IMR-90 (cell line): Measurements from ENCODE around the gene PDZD8. TPM values are rescaled to one million over a fixed set of nuclear protein-coding genes. Genes with fewer than 3 reads are reported as not detected.

Experiments
- ATAC-seq: fragments of 200-7000 bp; cut with Tn5 transposase; 2 replicates; pipeline ENCODE4 v1.9.1; 2020; ENCODE audit warnings: low read depth, mild to moderate bottlenecking, moderate library complexity
- BruUV-seq: library from RNA; stranded (reverse); fragments of 400-500 nt; replicated peaks from 2 replicates; lab custom pipeline; 2021; lab: Mats Ljungman, UMichigan
- CTCF ChIA-PET: fragments of 300-600 bp; formaldehyde crosslinking; extraction: SDS; loops from one replicate; lab custom pipeline; 2021; ENCODE audit warnings: antibody characterized with exemption; lab: Yijun Ruan, JAX
- POLR2A ChIA-PET: fragments of 300-600 bp; sonication (Branson Sonifier 250); formaldehyde crosslinking; loops from one replicate; lab custom pipeline; 2022; ENCODE audit warnings: antibody characterized with exemption; ENCODE audit not compliant: unreplicated experiment; lab: Charles Lee
- DNase-seq: peaks from one replicate; pipeline ENCODE4 v3.0.0; 2013
- H2AFZ ChIP-seq: replicated peaks from 2 replicates; pipeline ENCODE3; 2013; ENCODE audit warnings: low read length, mild to moderate bottlenecking; ENCODE audit not compliant: poor library complexity
- H2AK5ac ChIP-seq: 2 replicates; pipeline ENCODE4 v1.6.1; 2013; ENCODE audit warnings: low read depth, low read length, inconsistent platforms
- H2AK9ac ChIP-seq: replicated peaks from 2 replicates; pipeline ENCODE3; 2013; ENCODE audit warnings: mild to moderate bottlenecking, low read depth, low read length, moderate library complexity; ENCODE audit not compliant: poor library complexity
- H2BK120ac ChIP-seq: 2 replicates; pipeline ENCODE4 v1.6.1; 2013; ENCODE audit warnings: low read depth, low read length, inconsistent platforms
- H2BK15ac ChIP-seq: 3 replicates; pipeline ENCODE4 v1.6.1; 2013; ENCODE audit warnings: low read depth, low read length, inconsistent platforms
- H2BK20ac ChIP-seq: 2 replicates; pipeline ENCODE4 v1.6.1; 2013; ENCODE audit warnings: low read depth, mild to moderate bottlenecking, inconsistent platforms, low read length, moderate library complexity
- H2BK5ac ChIP-seq: 2 replicates; pipeline ENCODE4 v1.6.1; 2013; ENCODE audit warnings: mild to moderate bottlenecking, low read depth, low read length, inconsistent platforms; ENCODE audit not compliant: poor library complexity, severe bottlenecking
- H3K14ac ChIP-seq: replicated peaks from 2 replicates; pipeline ENCODE4 v1.6.1; 2013; ENCODE audit warnings: low read depth, low read length, inconsistent platforms
- H3K18ac ChIP-seq: 2 replicates; pipeline ENCODE4 v1.6.1; 2013; ENCODE audit warnings: low read depth, low read length, control low read depth
- H3K23ac ChIP-seq: 2 replicates; pipeline ENCODE4 v1.6.1; 2013; ENCODE audit warnings: low read depth, low read length, inconsistent platforms
- H3K27ac ChIP-seq: 2 replicates; pipeline ENCODE4 v1.5.1; 2013; ENCODE audit warnings: mild to moderate bottlenecking, control low read depth, low read length; ENCODE audit not compliant: insufficient read depth
- H3K27me3 ChIP-seq: 2 replicates; pipeline ENCODE4 v1.6.1; 2013; ENCODE audit warnings: low read length; ENCODE audit not compliant: control insufficient read depth, insufficient read depth
- H3K36me3 ChIP-seq: 2 replicates; pipeline ENCODE4 v1.6.1; 2013; ENCODE audit warnings: low read length, mixed read lengths; ENCODE audit not compliant: control insufficient read depth, insufficient read depth
- H3K4ac ChIP-seq: 2 replicates; pipeline ENCODE4 v1.6.1; 2013; ENCODE audit warnings: low read depth, low read length, inconsistent platforms
- H3K4me1 ChIP-seq: 2 replicates; pipeline ENCODE4 v1.6.1; 2013; ENCODE audit warnings: low read length, mixed read lengths; ENCODE audit not compliant: control insufficient read depth, insufficient read depth
- H3K4me2 ChIP-seq: 2 replicates; pipeline ENCODE4 v1.6.1; 2013; ENCODE audit warnings: low read depth, mild to moderate bottlenecking, control low read depth, low read length, moderate library complexity
- H3K4me3 ChIP-seq: 2 replicates; pipeline ENCODE4 v1.5.1; 2013; ENCODE audit warnings: low read depth, mild to moderate bottlenecking, control low read depth, low read length, moderate library complexity; ENCODE audit not compliant: insufficient read depth
- H3K56ac ChIP-seq: 2 replicates; pipeline ENCODE4 v1.6.1; 2013; ENCODE audit warnings: low read length, inconsistent platforms; ENCODE audit not compliant: insufficient read depth; ENCODE audit errors: extremely low read depth
- H3K79me1 ChIP-seq, 2 experiments: 2 replicates each; pipeline ENCODE4 v1.6.1; 2013; ENCODE audit warnings: low read length in 2 of 2, inconsistent platforms in 1 of 2, low read depth in 1 of 2
- H3K9ac ChIP-seq: 2 replicates; pipeline ENCODE4 v1.6.1; 2013; ENCODE audit warnings: low read depth, low read length, control low read depth
- H3K9me1 ChIP-seq: 2 replicates; pipeline ENCODE4 v1.6.1; 2013; ENCODE audit warnings: low read length, inconsistent platforms; ENCODE audit not compliant: insufficient read depth
- H3K9me3 ChIP-seq: 2 replicates; pipeline ENCODE4 v1.6.1; 2013; ENCODE audit warnings: low read length; ENCODE audit not compliant: control insufficient read depth, insufficient read depth
- H4K20me1 ChIP-seq: 2 replicates; pipeline ENCODE4 v1.6.1; 2013; ENCODE audit warnings: low read length, inconsistent platforms; ENCODE audit not compliant: insufficient read depth
- H4K5ac ChIP-seq: 2 replicates; pipeline ENCODE4 v1.6.1; 2013; ENCODE audit warnings: mild to moderate bottlenecking, low read depth, low read length, control low read depth
- H4K8ac ChIP-seq, 2 experiments: 2 replicates each; pipeline ENCODE4 v1.6.1; 2013; ENCODE audit warnings: low read depth in 2 of 2, low read length in 2 of 2, control low read depth in 1 of 2, inconsistent platforms in 1 of 2
- H4K91ac ChIP-seq: 2 replicates; pipeline ENCODE4 v1.6.1; 2013; ENCODE audit warnings: low read depth, low read length, inconsistent platforms; ENCODE audit not compliant: insufficient read depth
- BHLHE40 ChIP-seq: fragments of 150-350 bp; IDR thresholded peaks from 2 replicates; pipeline ENCODE4 v1.6.1; 2016; ENCODE audit warnings: mild to moderate bottlenecking, low read depth, low read length
- CEBPB ChIP-seq: IDR thresholded peaks from 2 replicates; pipeline ENCODE4 v1.6.1; 2012; ENCODE audit warnings: low read depth, low read length, improper control_type of control experiment
- CHD1 ChIP-seq: IDR thresholded peaks from 2 replicates; pipeline ENCODE4 v1.6.1; 2012; ENCODE audit warnings: low read depth, low read length, improper control_type of control experiment
- ELK1 ChIP-seq: fragments of 150-350 bp; IDR thresholded peaks from 2 replicates; pipeline ENCODE4 v1.6.1; 2016; ENCODE audit warnings: low read depth, mild to moderate bottlenecking, low read length, moderate library complexity, borderline replicate concordance
- FOS ChIP-seq: fragments of 150-350 bp; IDR thresholded peaks from 2 replicates; pipeline ENCODE4 v1.6.1; 2016; ENCODE audit warnings: low read depth, low read length
- MXI1 ChIP-seq: IDR thresholded peaks from 2 replicates; pipeline ENCODE4 v1.6.1; 2012; ENCODE audit warnings: low read depth, mild to moderate bottlenecking, low read length, moderate library complexity, borderline replicate concordance
- NFE2L2 ChIP-seq: fragments of 150-350 bp; IDR thresholded peaks from 2 replicates; pipeline ENCODE4 v1.6.1; 2016; ENCODE audit warnings: low read depth, mild to moderate bottlenecking, low read length
- POLR2A ChIP-seq: IDR thresholded peaks from 2 replicates; pipeline ENCODE4 v1.6.1; 2012; ENCODE audit warnings: mild to moderate bottlenecking, low read depth, low read length
- RAD21 ChIP-seq: IDR thresholded peaks from 2 replicates; pipeline ENCODE4 v1.6.1; 2012; ENCODE audit warnings: low read length, improper control_type of control experiment
- RFX5 ChIP-seq: IDR thresholded peaks from 2 replicates; pipeline ENCODE4 v1.8.0; 2012; ENCODE audit warnings: low read depth, mild to moderate bottlenecking, low read length, moderate library complexity
- SMC3 ChIP-seq: fragments of 150-350 bp; IDR thresholded peaks from 2 replicates; pipeline ENCODE4 v1.6.1; 2016; ENCODE audit warnings: low read depth, mild to moderate bottlenecking, antibody characterized with exemption, low read length, moderate library complexity
- USF2 ChIP-seq: fragments of 150-350 bp; IDR thresholded peaks from 2 replicates; pipeline ENCODE4 v1.6.1; 2017; ENCODE audit warnings: mild to moderate bottlenecking, antibody characterized with exemption, low read length, low read depth
- WGBS, 2 experiments: methylation state at CpG; one replicate each; pipeline versions ENCODE4 v1.1.5 to v1.1.7; 2013; ENCODE audit warnings: missing lambda C conversion rate in 2 of 2; ENCODE audit not compliant: insufficient read length in 1 of 2; ENCODE audit errors: extremely low coverage in 2 of 2; 5-methylcytosine and 5-hydroxymethylcytosine counted together
- dilution Hi-C: fragments of 300-500 bp; cut with HindIII; formaldehyde crosslinking; loops from one replicate; pipeline ENCODE4 v1.14.3; 2018; ENCODE audit warnings: low sequenced_read_pairs; ENCODE audit not compliant: unreplicated experiment
- in situ Hi-C: fragments of 300-500 bp; cut with MboI; formaldehyde crosslinking; loops from 3 replicates; pipeline ENCODE4 v1.14.3; 2019; ENCODE audit warnings: low sequenced_read_pairs, inconsistent platforms, mixed read lengths
- intact Hi-C: fragments of 100-400 bp; cut with micrococcal nuclease; formaldehyde crosslinking; loops from 2 replicates; pipeline ENCODE4 v1.10.0; 2022
- polyA plus RNA-seq, 3 experiments: library from polyadenylated mRNA; depleted of rRNA; stranded (reverse); fragments of >200 nt; gene quantifications; 2 replicates each; pipeline ENCODE4 v1.2.3, GENCODE V29; 2012; ENCODE audit warnings: low replicate concordance in 1 of 3
- total RNA-seq: library from RNA; depleted of rRNA; stranded (reverse); fragments of >200 nt; gene quantifications from 2 replicates; pipeline ENCODE4 v1.2.3, GENCODE V29; 2012
- TF ChIP-seq, protein P1 (sequence below): conservative IDR thresholded peaks from 2 replicates; pipeline ENCODE4 v1.5.1; 2012; ENCODE audit warnings: mild to moderate bottlenecking, low read depth, low read length, improper control_type of control experiment

The PDZD8 gene
- total and polyA plus RNA-seq, 2 of the 4 experiments (the other 2 are of a cell fraction), result 11.3 to 20.4 TPM

DNA sequence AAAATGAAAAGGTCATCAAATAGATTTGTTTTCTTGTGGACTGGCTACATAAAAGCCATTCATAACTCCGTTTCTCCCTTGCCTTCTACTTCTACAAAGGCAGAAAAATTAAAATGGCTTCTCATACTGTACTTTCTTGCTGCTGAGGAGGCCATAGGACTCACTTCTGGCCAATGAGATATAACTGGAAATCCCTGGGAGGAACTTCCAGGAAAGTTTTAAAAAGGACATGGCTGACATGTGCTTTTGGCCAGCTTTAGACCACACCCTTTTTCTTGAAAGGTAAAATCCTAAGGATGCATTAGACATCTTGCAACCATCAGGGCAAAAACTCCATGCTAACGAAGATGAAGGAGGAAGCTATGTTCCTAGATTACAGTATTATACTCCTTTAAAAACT lies 58.5 kb downstream of the PDZD8 start:
- DNase-seq (no peak), ATAC-seq (no peak)
- Histone ChIP-seq H3K23ac (no peak overlapping the region), H4K5ac (no peak overlapping the region), H3K9ac (no peak overlapping the region), H4K8ac (no peak overlapping the region), H2AK5ac (no peak overlapping the region), H3K9me1 (no peaks in the 10 kb centered on the region), H2AK9ac (no peak overlapping the region), H2BK5ac (no peak overlapping the region), H3K9me3 (no peaks in the 10 kb centered on the region), H3K4ac (no peak overlapping the region), H3K56ac (no peak overlapping the region), H3K79me1 (peaks cover 2 to 14% of the 10 kb centered on the region in 2 experiments; a peak in 3 of 4 replicates), H3K4me3 (no peak overlapping the region), H3K18ac (no peak overlapping the region), H4K20me1 (no peaks in the 10 kb centered on the region; the same call in 1 of the 2 replicates), H3K27me3 (no peaks in the 10 kb centered on the region), H3K14ac (no peak overlapping the region), H3K36me3 (no peaks in the 10 kb centered on the region), H2BK20ac (no peak overlapping the region), H2BK120ac (no peak overlapping the region), H3K27ac (no peak overlapping the region), H4K91ac (no peak overlapping the region), H3K4me1 (no peaks in the 10 kb centered on the region), H2BK15ac (no peak overlapping the region), H3K4me2 (no peak overlapping the region), H2AFZ (no peak overlapping the region)
- WGBS, 2 experiments, result no CpG with 5 or more reads among the region's 2 CpGs
- intact Hi-C loops (no loop called here), in situ Hi-C loops (loop anchor here (5.0 kb wide), 1 partner anchor 94 kb away; no protein-coding TSS in a partner anchor), dilution Hi-C loops (no loop called here)
- POLR2A ChIA-PET, result no interaction called here
- CTCF ChIA-PET, result interaction anchor here (1.5 to 4.1 kb wide), 2 partner anchors 100 to 101 kb away, joined by 7 to 37 read pairs; no protein-coding TSS in a partner anchor
- no TSS peak for BruUV-seq
- TF ChIP-seq ELK1 (no peak), RAD21 (no peak), FOS (no peak), NFE2L2 (no peak), CEBPB (no peak), MXI1 (no peak), CHD1 (no peak), USF2 (no peak), SMC3 (no peak), RFX5 (no peak), POLR2A (no peak), BHLHE40 (no peak)
- TF ChIP-seq, protein P1, sequence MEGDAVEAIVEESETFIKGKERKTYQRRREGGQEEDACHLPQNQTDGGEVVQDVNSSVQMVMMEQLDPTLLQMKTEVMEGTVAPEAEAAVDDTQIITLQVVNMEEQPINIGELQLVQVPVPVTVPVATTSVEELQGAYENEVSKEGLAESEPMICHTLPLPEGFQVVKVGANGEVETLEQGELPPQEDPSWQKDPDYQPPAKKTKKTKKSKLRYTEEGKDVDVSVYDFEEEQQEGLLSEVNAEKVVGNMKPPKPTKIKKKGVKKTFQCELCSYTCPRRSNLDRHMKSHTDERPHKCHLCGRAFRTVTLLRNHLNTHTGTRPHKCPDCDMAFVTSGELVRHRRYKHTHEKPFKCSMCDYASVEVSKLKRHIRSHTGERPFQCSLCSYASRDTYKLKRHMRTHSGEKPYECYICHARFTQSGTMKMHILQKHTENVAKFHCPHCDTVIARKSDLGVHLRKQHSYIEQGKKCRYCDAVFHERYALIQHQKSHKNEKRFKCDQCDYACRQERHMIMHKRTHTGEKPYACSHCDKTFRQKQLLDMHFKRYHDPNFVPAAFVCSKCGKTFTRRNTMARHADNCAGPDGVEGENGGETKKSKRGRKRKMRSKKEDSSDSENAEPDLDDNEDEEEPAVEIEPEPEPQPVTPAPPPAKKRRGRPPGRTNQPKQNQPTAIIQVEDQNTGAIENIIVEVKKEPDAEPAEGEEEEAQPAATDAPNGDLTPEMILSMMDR, result no peak
